HG02840 (cell line): ENCODE measurements around the gene SPNS3.

Source experiments
- ATAC-seq: cut with Tn5 transposase; IDR thresholded peaks from one replicate; pipeline ENCODE4 v1.9.1; 2021; ENCODE audit warnings: mild to moderate bottlenecking, moderate library complexity, moderate number of reproducible peaks; ENCODE audit not compliant: unreplicated experiment, low FRiP score

SPNS3 gene

DNA sequence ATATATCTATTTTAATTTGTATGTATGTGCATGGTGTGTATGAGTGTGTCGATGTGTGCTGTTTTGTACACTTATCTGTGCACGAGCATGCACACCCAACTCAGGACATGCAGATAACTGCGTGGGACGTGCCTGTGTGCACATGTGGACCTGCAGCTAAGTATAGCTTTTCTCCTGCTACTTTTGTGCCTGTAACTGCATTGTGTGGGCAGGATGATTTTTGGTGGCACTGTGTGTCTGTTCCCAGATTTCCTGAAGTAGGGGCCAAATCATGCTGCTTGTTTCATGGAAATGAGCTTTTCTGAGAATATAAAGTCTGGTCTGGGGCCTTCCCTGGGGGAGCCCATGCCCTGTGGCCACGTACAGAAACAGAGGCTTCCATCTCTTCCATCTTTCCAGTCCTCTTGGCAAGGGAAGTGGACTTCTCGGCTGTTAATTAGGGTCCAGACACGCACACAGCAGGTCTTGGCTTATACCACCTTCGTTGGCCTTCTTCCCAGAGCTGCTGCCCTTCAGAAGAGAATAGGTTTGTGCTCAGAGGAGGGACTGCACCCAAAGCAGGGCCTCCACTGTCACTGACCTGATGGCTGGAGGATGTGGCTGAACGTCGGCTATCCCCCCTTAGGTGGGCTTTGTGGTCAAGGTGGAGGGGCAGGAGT is 30.2 kb downstream of the SPNS3 start:
- ATAC-seq, result no peak

GRCh38 chr17:4465786-4466185 is 32.0 kb downstream of the SPNS3 start:
- ATAC-seq, result no peak

DNA sequence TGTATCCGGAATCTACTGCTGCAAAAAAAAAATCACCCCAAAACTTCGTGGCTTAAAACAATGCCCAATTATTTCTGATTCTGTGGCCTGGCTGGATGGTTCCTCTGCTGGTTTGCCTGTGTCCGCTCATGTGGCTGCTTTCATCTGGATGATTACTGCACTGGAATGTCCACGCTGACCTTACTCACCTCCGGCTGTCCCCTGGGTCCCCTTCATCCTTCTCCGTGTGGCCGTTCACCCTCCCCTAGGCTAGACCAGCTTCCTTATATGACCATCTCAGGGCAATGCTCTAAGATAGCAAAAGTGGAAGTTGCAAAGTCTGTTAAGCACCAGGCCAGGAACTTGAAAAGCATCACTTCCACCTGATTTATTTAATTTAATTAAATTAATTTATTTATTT is 33.5 kb downstream of the SPNS3 start:
- ATAC-seq, result no peak

- ATAC-seq, result no peak
Measured at GRCh38 chr17:4469552-4469951, 35.8 kb downstream of the SPNS3 start.

DNA sequence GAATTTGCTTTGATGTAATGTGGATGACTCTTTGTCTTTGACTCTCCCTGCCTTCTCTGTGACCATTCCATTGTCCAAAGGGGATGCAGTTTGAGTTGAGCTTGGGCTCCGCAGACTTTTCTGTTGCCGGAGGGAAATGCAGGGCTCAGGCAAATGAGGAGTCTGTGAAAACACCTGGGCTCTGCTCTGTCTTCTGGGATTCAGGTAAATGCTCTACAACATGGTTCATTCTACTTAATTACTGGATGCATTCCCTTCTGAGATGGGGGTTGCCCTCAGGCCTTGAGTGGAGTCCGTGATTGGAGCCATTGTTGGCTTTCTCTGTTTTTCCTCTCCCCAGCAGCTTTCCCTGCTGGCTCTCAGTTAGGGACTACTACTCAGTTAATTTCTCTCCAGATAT is 38.5 kb downstream of the SPNS3 start:
- no peak for ATAC-seq

DNA sequence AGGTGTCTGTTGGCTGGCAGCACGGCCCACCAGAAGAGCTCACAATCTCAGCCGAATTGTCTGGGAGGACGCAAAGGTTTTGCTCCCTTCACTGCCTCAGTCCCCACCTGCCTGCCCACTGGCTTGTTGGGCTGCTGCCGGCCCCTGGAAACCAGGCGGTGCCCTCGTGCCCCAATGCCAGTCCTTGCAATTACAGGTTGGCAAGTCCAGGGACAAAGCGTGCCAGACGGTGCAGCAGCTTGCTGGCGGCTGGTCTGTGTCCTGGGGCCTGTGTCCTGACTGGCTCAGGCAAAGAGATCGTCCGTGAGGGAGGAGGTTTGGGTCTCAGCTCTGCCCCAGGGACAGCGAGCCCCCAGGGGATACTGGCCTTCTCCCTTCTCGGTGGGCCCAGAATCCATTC is 40.4 kb downstream of the SPNS3 start:
- no peak for ATAC-seq

DNA sequence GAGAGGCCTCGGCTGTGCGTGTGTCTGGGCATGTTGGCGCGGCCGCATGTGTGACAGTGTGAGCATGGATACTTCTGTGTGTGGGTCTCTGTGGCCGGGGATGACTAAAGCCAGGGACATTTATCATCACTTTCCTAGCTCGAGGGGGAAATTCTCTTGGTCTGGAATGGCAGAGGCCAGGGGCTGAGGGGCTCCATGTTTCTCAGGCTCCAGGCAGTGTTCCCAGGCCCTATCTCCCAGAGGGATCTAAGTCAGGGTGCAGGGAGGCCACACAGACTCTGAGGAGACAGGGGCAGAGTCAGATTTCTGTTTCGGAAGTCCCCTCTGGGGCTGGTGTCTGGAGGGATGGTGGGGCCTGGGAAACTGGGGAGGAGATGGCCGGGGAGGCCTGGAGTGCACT is 41.3 kb downstream of the SPNS3 start:
- ATAC-seq, result no peak

GRCh38 chr17:4475463-4475862 is 41.7 kb downstream of the SPNS3 start:
- ATAC-seq, result no peak

DNA sequence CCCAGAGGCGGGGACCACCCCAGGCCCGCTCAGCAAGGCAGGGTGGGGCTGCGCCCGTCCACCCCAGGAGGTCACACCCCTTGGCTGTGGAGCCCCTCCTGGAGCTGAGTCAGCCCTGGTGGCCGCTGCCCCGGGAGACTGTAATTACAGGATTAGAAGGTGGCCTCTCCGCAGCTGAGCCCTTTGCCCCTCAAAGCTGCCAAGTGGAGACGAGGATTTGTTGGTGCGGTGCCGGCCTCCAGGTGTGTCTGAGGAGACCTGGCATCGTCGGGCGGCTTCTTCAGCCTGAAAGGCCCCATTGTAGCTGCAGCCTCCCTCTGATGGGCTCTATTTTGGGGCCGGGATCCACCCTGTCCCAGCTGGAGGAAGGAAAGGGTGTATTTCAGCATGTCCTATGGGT is 42.3 kb downstream of the SPNS3 start:
- ATAC-seq, result no peak

DNA sequence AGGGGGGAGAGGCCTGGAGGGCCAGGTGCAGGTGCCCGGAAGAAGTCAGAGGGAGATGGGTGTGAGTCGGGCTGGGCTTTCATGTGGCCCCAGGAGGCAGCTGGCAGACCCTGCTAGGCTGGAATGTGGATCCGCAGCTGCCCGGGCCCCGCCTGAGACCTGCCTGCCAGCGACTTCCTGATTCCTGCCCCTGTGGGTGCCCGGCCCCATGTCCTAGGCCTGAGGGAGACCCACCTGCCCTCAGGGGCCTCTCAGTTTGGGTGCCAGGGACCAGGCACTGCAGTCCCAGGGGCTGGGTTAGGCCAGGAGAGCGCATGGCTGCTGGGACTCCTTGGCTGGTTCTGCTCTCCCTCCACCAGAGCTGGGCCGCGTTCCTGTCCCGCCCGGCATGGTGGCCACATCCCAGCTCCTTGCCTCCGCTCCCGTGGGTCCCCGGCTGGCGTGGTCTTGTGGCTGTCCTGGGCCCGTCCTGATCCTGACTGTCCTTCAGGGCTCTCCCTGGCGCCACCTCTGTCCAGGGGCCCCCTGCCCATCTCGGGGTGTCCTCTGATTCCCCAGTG is 42.9 kb downstream of the SPNS3 start:
- no peak for ATAC-seq

GRCh38 chr17:4477255-4477791 is 43.6 kb downstream of the SPNS3 start:
- ATAC-seq, result no peak

GRCh38 chr17:4478318-4478830 is 44.6 kb downstream of the SPNS3 start:
- ATAC-seq, result no peak

GRCh38 chr17:4479340-4479981 is 45.7 kb downstream of the SPNS3 start:
- ATAC-seq, result no peak

DNA sequence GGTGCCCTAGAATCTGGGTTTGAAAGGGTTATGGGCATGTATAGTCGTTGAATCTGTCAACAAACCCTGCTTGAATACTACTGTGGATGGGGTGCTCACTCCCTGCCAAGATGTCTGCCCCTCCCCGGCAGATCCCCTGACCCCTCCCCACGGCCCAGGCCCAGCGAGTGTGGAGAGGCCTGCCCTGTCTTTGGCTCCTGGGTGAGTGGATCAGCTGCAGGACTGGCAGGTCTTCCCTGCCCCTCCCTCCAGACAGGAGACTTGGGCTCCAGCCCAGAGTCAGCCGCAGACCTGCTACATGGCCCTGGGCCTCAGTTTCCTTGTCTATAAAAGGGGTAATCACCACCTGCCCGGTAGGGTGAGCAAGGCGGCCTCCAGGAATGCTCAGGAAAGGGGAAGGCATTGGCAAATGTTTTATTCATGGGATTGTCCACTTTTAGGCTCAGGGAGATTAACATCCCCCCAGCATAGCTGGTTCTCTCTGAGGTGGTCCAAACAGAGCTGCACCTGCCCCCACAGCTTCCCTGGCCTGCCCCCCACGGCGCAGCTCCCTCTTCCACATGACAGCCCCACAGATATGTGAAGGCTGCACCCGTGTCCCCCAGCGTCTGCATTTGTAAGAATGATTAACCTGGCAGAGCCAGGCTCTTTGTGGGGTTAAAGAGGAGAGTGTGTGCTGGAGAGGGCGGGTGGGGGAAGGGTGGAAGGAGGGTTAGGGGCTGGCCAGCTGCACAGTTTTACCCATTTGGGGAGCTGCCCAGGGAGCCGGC is 46.4 kb downstream of the SPNS3 start:
- no peak for ATAC-seq

DNA sequence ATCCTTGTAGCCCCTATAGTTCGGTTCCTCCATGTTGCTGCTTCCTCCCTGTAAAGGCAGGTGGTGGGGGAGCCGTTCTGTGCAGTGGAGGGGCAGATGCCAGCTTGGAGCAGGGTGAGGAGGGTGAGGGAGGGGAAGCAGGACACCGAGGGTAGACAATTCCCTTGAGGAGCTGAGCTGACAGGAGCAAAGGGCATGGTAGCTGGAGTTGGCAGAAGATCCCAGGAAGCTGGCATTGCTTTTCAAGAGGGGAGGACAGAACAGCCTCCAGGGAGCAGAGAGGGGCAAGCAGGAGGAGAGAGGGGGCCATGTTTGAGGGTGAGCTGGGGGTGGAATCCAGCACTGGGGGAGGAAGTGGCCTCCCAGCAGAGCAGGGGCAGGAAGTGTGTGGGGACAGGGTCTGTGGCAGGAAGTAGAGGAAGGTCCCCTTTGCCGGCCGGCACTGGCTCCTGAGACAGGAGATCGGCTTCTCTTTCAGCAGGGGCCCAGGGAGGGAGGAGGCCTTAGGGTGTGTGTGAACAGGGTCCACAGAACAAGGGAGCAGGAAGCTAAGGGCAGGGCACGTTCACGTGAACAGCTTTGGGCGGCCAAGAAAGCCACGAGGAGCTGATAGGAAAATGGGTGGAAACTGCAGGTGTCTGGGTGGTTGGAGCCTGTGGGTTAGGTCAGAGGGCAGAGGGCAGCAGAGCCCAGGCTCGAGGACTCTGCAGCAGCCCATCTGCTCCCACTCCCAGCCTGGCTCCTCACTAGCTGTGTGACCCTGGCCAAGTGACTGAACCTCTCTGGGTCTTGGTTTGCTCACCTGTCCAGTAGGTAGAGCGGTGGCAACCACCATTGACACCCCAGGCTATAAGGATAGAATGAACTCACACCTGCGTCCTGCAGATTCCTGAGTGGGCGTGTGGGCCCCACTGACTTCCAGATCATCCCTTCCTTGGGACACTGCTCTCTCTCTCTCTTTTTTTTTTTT is 47.5 kb downstream of the SPNS3 start:
- ATAC-seq, result no peak

- ATAC-seq, result no peak
Measured at GRCh38 chr17:4482338-4483011, 48.7 kb downstream of the SPNS3 start.

DNA sequence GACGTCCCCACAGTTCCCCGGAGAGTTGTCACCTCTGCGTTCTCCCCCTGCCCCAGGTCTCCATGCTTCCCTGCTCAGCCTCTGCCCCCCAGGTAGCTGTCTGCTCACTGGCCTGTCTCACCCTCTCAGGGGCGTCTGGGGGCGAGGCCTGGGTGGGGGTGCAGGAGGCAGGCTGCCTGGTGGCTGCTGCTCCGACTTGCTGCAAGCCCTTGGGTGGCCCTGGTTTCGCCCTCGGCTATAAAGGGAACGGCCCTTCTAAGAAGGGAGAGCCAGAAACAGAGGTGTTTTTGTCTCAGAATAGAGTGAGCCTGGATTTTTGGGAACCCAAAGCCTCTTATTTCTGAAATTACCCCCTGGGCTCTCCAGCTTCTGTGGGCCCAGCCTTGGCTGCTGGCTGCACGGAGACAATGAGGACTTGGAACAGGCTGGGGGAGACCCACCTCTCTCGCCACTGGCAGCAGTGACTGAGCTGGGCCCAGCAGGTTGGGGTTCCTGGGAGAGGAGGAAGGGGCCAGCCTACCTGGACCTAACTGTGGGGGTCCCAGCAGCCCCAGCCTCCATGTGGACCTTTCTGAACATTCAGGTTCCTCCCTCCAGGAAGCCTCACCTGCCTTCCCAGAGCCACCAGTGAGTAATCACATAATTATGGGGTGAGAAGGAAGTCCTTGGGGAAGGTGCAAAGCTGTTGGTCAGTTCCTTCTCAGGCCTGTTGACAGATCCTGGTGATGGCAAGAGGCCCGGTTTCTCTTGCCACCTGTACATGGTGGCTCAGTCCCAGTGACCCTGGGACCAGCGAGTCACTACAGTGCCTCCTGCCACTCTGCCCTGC is 49.5 kb downstream of the SPNS3 start:
- no peak for ATAC-seq
